HG02852 (cell line): ENCODE measurements around the gene IL9.

Source experiments
- ATAC-seq: cut with Tn5 transposase; IDR thresholded peaks from one replicate; pipeline ENCODE4 v1.9.1; 2021; ENCODE audit warnings: mild to moderate bottlenecking, moderate library complexity; ENCODE audit not compliant: unreplicated experiment

Gene IL9

DNA sequence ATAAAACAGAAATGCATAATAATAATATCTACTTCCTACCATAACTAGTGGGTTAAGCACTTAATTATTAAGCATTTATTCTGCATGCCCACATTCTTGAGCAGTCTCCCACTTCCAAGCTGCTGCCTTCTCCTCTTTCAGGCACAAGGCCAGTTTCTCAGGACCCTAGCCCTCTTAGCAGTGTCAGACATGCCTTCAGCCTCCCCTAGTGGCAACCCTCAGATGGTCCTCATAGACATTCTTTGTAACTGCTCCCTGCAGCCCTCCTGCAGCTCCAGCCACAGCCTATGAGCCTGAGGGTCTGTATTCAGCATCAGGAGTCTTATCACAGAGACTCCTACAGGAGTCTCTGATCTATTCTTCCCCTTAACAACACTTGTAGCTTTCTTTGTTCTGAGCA is 3.9 kb downstream of the IL9 start:
- ATAC-seq, result no peak

GRCh38 chr5:135891268-135891667 is 4.4 kb downstream of the IL9 start:
- ATAC-seq, result no peak

- ATAC-seq, result no peak
These were observed 4.8 kb downstream of the IL9 start for GRCh38 chr5:135890867-135891266.

DNA sequence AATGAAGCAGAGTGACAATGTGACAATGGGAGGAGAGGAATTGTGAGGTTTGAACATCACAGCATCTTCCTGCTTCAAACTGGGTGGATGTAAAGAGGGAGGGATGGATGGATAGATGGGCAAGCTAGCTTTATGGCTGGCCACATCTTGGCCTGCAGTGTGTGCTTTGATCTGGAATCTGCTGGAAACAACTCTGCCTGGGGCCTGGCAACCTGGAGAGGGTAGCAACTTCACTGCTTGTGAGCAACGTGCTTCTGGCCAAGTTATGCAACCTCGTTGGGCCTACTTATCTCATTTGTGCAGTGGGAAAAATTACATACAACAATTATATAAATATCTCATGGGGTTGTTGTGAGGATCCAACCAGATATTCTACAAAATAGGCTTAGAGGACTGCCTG is 5.3 kb downstream of the IL9 start:
- no peak for ATAC-seq

DNA sequence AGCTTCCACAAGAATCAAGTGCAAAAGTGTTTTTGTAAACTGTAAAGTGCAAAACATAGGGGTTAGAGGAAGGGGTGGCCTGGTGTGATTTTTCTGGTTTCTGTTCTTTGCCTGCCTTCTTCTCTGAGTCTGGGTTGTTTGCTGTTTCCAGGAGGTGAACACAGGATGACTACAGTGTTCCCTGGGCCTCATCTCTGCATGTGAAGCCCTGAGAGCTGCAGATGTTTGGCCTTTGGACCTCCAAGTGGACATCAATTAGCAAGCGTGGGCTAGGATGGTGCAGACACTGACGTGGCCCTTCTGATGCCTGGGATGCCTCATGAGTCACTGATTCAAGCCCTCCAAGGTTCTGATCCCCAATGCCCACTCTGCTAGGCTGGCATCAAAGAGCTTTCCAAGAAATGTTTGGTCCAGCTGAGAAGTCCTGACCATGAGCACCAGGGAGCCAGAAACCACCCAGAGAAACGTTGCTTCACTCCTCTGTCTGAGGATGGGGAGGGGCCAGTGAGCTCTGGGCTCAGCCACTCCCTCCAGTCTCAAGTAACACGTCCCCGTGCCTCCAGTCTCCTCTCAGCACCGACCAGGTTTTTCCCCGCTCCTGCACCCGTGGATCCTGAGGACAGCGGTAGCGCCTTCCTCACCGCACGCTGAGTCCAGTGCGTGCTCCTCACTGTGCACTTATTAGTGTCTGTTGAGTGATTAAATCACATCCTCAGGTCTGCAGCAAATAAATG is 7.6 kb downstream of the IL9 start:
- no peak for ATAC-seq

GRCh38 chr5:135887447-135887864 is 8.2 kb downstream of the IL9 start:
- ATAC-seq, result peak; percentile 90

DNA sequence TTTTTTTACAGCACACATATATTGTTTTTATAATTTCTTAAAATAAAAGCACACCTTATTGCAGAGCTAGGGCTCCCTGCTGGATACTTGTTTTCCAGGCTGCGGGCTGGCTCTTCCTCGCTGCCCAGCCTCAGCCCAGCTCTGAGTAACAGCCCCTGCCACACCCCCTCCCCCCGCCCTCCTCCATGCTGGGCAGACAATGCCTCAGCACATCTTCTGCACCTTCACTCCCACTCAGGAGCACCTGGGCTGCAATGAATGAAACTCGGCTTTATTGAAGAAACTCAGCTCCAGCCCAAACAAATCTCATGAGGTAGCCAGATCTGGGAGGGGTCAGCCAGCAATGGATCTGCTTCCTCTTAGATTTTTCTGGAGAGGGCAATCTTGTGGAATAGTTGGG is 9.5 kb downstream of the IL9 start:
- no peak for ATAC-seq

- ATAC-seq, result no peak
These were observed 10.6 kb downstream of the IL9 start for GRCh38 chr5:135885031-135885430.

GRCh38 chr5:135883441-135883840 is 12.2 kb downstream of the IL9 start:
- no peak for ATAC-seq

DNA sequence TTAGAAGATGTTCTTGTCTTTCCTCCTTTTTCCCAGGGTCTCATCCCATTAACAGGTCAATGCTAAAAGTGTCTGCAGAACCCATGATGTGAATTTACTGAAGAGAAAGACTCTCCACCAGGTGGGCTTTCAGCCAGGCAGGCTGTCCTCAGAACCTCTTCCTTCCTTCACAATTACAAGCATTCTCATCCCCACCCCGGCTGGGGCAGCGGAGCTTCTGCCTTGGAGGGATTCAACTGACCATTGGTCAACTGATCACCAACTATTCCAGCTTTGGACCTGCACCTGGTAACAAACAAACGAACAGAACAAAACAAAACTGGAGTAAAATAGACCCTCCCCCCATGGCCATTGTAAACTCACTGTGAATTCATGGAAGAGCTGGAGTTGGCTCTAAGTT is 12.6 kb downstream of the IL9 start:
- ATAC-seq, result no peak

DNA sequence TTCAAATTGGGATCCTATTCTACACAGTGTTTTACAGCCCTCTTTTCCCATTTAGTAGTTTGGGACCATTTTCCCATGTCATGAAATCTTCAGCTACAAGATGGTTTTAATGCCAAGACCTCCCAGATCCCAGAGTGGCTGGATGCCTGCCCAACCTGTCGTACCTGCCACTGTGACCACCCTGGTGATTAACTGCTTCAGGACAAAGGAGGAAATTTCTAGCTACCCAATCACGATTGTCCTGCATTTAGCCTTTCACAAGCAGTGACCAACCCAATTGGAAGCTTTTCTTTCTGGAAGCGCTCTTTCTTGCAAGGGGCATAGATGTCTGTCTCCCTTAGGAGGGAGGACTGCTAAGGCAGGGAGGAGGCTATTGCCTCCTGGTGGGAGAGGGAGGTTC is 13.8 kb downstream of the IL9 start:
- no peak for ATAC-seq

GRCh38 chr5:135881244-135881643 is 14.4 kb downstream of the IL9 start:
- no peak for ATAC-seq

- no peak for ATAC-seq
These were observed 14.8 kb downstream of the IL9 start for GRCh38 chr5:135880801-135881200.

GRCh38 chr5:135880278-135880677 is 15.4 kb downstream of the IL9 start:
- ATAC-seq, result no peak

DNA sequence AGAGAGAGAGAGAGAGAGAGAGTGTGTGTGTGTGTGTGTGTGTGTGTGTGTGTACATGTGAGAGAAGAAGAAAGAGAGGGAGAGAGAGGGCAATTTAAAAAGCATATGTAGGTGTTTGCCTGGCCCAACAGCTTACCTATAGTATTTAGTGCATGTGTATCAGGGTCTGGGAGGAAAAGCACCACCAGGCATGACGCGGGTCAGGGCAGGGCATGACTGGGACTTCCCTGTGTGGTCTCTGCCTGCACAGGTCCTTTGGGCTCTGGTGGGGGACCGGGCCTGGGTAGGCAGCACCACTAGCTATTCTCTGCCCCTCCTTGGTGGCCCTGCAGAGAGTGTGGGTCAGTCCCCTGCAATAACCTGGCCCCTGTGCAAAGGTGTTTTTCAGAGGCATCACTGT is 16.1 kb downstream of the IL9 start:
- ATAC-seq, result no peak

DNA sequence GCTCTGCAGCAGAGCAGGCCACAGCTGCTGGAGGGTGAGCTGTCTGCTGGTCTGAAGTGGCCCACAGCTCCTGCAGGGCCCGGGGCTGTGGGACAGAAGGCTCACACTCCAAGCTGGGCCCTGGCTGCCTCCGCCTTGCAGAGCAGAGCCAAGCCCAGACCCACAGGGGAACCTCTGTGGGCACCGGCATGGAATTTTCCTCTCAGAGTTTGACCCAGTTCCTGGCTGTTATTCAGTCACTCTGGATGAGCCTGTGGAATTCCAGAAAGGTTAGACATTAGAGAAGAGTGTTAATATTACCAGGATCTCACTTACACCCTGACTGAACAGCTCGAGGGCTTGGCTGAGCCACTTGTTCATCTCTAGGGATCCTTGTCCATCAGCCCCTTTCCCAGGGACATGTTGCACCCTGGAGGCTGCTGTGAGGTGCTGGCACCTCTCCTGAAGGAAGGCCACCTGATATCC is 17.5 kb downstream of the IL9 start:
- ATAC-seq, result no peak

GRCh38 chr5:135877570-135878155 is 18.0 kb downstream of the IL9 start:
- no peak for ATAC-seq

DNA sequence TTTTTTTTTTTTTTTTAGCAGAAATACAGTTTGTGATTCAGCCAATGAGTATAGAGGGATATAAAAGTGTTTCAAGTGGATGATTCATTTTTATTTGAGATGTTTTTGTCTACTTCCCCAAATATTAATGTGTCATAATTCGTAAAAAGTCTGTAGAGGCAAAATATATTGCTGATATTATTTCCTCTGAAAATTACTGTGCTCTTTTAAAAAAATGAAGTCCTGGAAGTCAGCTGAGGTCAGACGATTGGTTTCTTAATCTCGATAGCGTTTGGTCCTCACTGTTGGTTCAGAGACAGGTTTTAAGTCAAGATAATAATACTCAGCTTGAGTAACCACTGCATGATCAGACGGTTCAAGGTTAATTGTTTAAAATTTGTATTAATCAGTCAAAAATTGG is 19.5 kb downstream of the IL9 start:
- no peak for ATAC-seq

GRCh38 chr5:135875567-135875966 is 20.1 kb downstream of the IL9 start:
- ATAC-seq, result no peak

DNA sequence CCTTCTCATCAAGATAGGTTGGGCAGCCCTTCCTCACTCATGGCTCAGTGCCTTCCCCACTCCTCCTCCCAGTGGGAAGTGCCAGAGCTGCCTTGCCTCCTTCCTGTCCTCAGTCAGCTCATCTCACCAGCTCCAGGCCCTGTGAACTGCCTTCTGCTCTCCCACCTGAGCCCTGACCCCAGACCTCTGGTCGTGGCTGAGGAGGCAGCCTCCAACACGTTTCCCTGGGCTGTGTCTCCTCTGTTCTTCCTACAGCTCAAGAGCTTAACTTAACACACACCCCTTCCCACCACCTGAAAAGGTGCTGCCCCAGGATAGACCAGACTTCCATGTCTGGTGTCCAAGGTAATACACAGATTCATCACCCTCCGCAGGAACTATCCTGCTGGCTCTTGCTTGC is 21.2 kb downstream of the IL9 start:
- ATAC-seq, result no peak

DNA sequence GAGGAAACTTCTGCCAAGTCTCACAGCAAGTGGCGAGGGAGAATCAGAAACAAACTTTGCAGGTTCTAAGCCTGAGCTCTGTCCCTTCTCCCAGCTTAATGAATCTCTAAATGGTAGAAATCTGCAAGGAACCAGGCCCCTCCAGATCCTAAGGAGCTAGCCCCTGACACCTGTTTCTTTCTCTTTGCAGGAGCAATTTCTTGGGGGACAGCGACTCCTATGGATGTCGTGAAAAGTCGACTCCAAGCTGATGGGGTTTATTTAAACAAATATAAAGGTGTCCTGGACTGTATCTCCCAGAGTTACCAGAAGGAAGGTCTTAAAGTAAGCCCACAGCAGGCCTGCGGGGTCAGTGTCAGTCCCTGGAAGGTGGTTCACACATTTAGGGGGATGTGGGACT is 21.8 kb downstream of the IL9 start:
- ATAC-seq, result no peak

DNA sequence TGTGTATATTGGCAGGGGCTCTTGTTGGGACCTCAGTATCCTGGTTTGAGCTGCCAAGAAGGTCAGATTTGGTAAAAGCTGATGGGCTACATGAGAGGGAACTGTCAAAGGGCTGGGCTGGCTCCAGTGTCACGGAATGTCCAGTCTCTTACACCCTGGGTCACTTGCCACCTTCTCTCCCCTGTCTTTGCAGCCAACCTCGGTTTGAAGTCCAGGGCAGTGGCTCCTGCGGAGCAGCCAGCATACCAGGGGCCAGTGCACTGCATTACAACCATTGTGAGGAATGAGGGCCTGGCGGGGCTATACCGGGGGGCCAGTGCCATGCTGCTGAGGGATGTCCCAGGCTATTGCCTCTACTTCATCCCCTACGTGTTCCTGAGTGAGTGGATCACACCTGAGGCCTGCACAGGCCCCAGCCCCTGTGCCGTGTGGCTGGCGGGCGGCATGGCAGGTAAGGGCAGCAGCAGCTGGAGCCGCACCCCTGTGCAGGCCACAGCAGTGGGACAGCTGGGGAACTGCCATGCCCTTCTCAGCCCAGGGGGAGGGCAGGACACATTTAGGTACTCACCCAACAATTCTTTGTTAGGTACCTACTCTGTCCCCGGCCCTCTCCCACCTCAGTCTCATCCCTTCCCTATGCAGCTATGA is 24.2 kb downstream of the IL9 start:
- ATAC-seq, result no peak
